Nasal cavity respiratory epithelium epithelial cell of viscerocranial mucosa (primary cell): ENCODE results near the gene OR6K2. TPM values are rescaled to one million over a fixed set of nuclear protein-coding genes. Genes with fewer than 3 reads are reported as not detected.

ENCODE experiments used
- total RNA-seq: library from RNA; depleted of rRNA; stranded (reverse); fragments of >200 nt; gene quantifications from 2 replicates; pipeline ENCODE4 v1.2.3, GENCODE V29; 2014

Gene OR6K2
- total RNA-seq: not detected in 2 replicates

DNA sequence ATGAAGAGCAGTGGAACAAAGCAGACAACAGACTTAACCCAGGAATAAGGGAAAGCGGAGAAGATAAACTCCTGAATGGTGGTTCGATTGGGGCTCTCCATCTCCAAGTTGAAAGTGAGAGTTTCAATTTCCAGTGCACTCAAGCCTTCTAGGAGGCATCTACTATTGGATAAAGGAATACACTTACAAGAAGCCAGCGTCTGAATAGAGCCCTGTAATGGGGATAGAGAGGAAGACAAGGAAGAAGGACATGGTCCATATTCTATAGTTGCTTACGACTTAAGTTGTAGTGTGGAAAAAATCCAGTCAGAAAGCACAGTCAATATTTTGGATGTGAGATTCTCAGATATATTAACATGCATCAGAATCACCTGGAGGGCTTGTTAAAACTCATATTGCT lies at the start of gene OR6K2:
TSS of gene OR6K2 (minus strand) at position 101 of the 400 bp plus-strand sequence. CDS start at position 101, 0 bp downstream.

DNA sequence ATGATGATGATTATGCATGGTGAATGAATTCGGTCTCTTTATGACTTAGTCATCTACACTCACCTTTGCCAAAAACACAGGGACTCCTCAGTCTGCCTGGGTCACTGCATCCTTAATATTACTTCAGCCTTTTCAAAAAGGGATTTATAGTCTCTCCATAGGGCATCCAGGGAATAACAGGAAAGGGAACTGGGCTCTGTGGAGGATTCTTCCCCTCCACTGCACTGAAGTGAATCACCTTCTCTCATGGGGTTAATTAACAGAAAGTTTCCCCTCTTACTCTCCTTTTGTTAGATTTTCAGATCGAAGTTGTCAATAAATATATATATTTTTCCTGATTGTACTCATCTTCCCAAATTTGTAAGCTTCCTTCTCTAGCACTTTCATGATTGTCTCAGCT lies 20.2 kb upstream of the OR6K2 start, which contains the start of gene OR6K3:
TSS of gene OR6K3 (minus strand) at position 101 of the 400 bp plus-strand sequence. CDS start 2,605 bp downstream, outside the sequence.

GRCh38 chr1:158686111-158687009 lies 14.1 kb downstream of the OR6K2 start, which contains the start of gene SPTA1:
TSS of gene SPTA1 (minus strand) at chr1:158686715. CDS start at chr1:158686517, 198 bp downstream.

Other genes starting within 250 kb of the OR6K2 start
- gene OR10K1, start 238.8 kb downstream of the OR6K2 start, total RNA-seq: not detected in 2 replicates
- gene OR10R2, start 228.4 kb downstream of the OR6K2 start, total RNA-seq: not detected in 2 replicates
- not detected in 2 replicates for gene OR6Y1, start 146.2 kb downstream of the OR6K2 start, total RNA-seq
- not detected in 2 replicates for gene OR6P1, start 130.1 kb downstream of the OR6K2 start, total RNA-seq
- gene OR10X1, start 120.8 kb downstream of the OR6K2 start, total RNA-seq: not detected in 2 replicates
- not detected in 2 replicates for gene OR10Z1, start 95.4 kb downstream of the OR6K2 start, total RNA-seq
- not detected in 2 replicates for gene SPTA1, start 13.9 kb downstream of the OR6K2 start, total RNA-seq
- gene OR6K3, start 20.1 kb upstream of the OR6K2 start, total RNA-seq: not detected in 2 replicates
- gene OR6K6, start 54.1 kb upstream of the OR6K2 start, total RNA-seq: not detected in 2 replicates
- not detected in 2 replicates for gene OR6N1, start 71.5 kb upstream of the OR6K2 start, total RNA-seq
- not detected in 2 replicates for gene OR6N2, start 80.6 kb upstream of the OR6K2 start, total RNA-seq
- gene MNDA, start 130.7 kb upstream of the OR6K2 start, total RNA-seq: not detected in 2 replicates
- gene PYHIN1, start 230.9 kb upstream of the OR6K2 start, total RNA-seq: 0.21 TPM in 1 of 2 replicates, not detected in the other